Uterus (tissue), 2 donors: Measurements from ENCODE around the gene TPST2.

Source experiments
- POLR2A ChIP-seq, 2 donors: fragments of 450-650 bp; IDR thresholded peaks; one replicate each; pipeline ENCODE4 v1.6.1; 2016; ENCODE audit warnings: antibody characterized with exemption in 2 of 2, mild to moderate bottlenecking in 1 of 2, moderate library complexity in 1 of 2
- TF ChIP-seq, protein P1 (sequence below), 4 experiments: fragments of 200-600 bp in 2 of 4; fragments of 450-650 bp in 2 of 4; sonication (generic) in 2 of 4; IDR thresholded peaks; one replicate each; pipeline ENCODE4 v1.5.1; 2016 to 2019; ENCODE audit warnings: antibody characterized with exemption in 4 of 4, mild to moderate bottlenecking in 2 of 4, moderate library complexity in 1 of 4

DNA sequence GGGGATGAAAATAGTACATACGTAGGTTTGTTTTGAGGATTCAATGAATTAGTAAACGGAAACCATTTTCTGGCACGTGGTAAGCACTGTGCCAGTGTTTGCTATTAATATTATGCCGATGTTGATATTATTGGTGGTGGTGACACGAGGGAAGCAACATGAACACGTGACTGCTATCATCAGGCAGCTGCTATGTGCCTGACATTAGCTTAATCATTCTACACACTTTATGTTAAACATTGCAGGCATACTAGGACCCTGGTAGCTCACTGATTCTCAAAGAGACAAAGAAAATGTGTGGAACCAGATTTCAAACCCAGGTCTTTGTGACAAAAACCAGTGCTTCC, 105.6 kb downstream of the TPST2 start:
- no peak for TF ChIP-seq POLR2A (IDR thresholded peaks at IDR 0.05)
- TF ChIP-seq, protein P1, sequence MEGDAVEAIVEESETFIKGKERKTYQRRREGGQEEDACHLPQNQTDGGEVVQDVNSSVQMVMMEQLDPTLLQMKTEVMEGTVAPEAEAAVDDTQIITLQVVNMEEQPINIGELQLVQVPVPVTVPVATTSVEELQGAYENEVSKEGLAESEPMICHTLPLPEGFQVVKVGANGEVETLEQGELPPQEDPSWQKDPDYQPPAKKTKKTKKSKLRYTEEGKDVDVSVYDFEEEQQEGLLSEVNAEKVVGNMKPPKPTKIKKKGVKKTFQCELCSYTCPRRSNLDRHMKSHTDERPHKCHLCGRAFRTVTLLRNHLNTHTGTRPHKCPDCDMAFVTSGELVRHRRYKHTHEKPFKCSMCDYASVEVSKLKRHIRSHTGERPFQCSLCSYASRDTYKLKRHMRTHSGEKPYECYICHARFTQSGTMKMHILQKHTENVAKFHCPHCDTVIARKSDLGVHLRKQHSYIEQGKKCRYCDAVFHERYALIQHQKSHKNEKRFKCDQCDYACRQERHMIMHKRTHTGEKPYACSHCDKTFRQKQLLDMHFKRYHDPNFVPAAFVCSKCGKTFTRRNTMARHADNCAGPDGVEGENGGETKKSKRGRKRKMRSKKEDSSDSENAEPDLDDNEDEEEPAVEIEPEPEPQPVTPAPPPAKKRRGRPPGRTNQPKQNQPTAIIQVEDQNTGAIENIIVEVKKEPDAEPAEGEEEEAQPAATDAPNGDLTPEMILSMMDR (IDR thresholded peaks at IDR 0.05): no peak
